Medulla oblongata (tissue), 1 donor: ENCODE results near the gene THOC5.
A peak's percentile ranks its signal among the peaks of the same experiment; 100 is the strongest.
"Not testable (repeated sequence)": the region's sequence is repeated elsewhere in the genome, so short reads cannot be mapped to it uniquely, and the experiment has no call there.

Experiments used
- DNase-seq: peaks from one replicate; pipeline ENCODE4 v3.0.0-alpha.2; 2015; ENCODE audit errors: extremely low spot score

THOC5 gene

DNA sequence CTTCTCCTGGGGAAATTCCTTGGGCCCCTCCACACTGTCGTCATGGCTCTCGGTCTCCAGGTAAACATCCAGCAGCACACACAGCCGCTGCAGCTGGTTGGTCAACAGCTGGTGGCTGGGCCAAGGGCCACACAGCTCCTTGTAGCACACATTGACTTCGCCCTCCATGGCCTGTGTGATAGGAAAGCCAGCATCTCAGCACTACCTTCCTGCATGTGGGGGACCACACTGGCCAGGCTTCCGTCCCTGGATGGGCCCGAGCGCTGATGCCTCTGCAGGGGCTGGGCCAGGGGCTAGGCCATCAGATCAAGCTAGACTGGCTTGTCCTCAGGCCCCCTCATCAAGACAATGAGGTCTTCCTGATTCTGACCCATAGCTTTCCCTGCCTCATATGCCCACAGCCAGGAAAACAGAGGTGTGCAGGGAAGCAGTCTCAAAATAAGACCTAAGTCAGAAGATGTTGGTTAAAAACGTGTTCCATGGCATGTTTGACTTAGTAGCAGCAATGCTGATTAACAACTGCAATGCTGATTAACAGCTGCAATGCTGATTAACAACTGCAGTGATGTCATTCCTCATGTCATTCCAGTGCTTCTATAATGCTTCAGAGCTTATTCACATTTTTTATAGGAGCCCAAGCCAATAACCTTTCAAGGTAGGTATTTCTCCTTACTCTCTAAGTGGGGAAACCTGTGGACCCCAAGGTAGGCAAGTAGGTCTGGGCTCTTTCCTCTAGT, 42.3 kb downstream of the THOC5 start:
- DNase-seq = no peak

DNA sequence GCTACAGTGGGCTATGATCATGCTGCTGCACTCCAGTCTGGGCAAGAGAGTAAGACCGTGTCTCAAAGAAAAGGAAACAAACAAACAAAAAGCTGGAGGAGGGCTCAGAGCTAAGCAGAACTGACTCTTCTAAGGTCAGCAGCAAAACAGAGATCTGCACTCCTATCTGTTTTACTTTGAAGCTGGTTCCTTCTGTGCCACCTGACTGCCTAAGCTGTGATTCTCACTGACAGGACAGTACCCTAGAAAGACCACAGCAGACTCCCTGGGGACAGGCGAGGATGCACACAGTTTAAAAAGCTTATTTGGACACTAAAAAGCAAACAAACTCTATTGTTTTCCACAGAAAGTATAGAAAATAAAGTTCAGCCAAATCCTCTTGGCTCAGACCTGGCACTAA, 43.0 kb downstream of the THOC5 start:
- DNase-seq = no peak

DNA sequence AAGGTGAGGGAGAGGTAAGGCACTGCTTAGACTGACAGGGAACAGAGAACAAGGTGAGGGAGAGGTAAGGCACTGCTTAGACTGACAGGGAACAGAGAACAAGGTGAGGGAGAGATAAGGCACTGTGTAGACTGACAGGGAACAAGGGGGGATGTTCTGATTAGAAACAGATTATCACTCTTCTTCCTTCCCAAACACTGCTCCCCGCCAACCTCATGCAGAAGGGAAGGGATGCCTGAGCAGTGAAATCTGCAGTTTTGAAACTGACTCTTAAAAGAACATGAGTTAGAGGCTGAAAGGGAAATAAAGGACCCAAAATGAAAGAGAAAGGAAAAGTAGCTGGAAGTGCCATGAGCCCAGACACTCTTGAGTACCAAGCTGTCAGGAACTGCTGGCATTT, 43.7 kb downstream of the THOC5 start:
- no peak for DNase-seq

DNA sequence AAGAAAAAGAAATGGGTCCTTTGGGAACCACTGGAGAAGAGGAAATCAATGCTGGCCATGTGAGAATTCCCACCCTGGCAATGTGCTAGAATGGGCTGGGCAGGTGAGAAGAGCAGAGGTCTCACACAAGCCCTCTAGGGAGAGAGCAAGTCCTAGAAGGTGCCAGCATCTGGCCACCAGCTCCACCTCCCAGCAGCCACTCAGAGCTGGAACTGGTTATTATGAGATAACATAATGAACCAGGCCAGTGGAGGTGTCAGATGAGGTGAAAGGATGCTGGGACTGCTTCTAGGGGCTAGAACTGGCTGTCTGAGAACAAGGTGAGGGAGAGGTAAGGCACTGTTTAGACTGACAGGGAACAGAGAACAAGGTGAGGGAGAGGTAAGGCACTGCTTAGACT, 44.3 kb downstream of the THOC5 start:
- no peak for DNase-seq

DNA sequence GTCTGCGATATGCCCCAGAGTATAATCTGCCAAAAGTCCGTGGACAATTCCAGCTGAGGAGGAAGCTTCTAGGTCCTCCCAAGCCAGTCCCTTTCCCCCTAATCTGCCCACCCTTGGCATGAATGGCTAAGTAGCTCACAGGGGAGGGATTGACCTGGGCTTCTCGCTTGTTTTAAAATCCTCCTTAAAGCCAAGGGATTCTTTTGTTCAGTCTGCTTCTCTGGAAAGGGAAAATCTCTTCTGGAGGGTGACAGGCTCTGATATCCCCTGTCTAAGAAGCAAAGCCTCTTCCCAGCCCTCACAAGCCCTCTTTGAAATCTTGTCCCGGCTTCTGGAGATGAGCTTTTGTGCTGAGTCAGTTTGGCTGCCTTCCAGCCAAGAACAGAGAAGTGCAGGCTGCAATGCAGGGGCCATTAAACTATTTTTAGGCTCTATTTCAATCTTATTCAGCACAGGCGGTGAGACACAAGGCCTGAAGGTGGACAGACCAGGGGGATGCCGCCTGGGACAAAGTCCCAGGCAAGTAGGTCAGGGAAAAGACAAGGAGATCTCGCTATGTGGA, 49.7 kb downstream of the THOC5 start:
- DNase-seq = peak; percentile 77

DNA sequence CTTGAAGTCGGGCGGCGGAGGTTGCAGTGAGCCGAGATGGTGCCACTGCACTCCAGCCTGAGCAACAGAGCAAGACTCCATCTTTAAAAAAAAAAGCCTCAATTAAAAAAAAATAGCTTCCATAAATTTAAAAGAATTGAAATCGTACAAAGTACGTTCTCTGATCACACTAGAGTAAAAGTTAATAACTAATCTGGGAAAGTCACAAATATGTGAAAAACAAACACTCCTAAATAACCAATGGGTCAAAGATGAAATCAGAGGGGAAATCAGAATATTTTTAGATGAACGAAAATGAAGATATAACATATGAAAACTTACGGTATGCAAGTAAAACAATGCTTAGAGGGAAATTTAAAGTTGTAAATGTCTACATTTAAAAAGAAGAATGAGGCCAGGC, 53.7 kb downstream of the THOC5 start:
- no peak for DNase-seq

DNA sequence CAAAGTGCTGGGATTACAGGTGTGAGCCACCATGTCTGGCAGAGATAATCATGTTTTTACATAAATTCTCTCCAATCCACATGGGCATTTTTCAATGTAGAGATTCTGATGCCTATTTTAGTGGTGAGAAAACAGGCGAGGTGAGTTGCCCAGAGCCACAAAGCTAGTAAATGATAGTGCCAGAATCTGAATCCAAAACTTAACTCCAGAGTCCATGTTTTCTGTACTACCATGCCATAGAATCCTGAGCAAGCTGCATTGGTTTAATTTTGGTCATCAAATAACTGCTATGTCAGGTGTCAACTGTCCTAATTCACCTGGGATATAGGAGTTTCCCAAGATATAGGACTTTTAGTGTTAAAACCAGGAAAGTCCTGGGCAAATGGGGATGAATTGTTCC, 59.9 kb downstream of the THOC5 start:
- DNase-seq = no peak

DNA sequence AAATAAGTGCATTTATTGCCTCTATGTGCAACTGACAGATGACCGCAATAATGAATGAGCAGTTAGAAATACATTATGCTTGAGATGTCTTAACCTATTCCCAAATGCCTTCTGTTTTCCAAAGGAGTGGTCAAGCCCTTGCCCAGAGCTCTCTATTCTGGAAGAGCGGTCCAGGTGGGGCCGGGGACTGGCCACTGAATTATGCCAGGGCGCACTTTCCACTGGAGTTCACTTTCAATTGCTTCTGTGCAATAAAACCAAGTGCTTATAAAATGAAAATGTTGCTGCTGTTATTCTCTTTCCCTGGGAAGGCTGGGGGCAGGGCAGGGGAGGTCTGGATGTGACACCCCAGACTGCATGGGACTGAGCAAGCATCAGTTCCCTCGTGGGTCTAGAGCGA, 62.5 kb downstream of the THOC5 start:
- no peak for DNase-seq

DNA sequence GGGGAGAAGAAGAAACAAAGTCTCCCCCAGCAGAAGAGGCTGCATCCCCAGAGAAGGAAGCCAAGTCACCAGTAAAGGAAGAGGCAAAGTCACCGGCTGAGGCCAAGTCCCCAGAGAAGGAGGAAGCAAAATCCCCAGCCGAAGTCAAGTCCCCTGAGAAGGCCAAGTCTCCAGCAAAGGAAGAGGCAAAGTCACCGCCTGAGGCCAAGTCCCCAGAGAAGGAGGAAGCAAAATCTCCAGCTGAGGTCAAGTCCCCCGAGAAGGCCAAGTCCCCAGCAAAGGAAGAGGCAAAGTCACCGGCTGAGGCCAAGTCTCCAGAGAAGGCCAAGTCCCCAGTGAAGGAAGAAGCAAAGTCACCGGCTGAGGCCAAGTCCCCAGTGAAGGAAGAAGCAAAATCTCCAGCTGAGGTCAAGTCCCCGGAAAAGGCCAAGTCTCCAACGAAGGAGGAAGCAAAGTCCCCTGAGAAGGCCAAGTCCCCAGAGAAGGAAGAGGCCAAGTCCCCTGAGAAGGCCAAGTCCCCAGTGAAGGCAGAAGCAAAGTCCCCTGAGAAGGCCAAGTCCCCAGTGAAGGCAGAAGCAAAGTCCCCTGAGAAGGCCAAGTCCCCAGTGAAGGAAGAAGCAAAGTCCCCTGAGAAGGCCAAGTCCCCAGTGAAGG, 64.3 kb downstream of the THOC5 start:
- not testable (repeated sequence) for DNase-seq

DNA sequence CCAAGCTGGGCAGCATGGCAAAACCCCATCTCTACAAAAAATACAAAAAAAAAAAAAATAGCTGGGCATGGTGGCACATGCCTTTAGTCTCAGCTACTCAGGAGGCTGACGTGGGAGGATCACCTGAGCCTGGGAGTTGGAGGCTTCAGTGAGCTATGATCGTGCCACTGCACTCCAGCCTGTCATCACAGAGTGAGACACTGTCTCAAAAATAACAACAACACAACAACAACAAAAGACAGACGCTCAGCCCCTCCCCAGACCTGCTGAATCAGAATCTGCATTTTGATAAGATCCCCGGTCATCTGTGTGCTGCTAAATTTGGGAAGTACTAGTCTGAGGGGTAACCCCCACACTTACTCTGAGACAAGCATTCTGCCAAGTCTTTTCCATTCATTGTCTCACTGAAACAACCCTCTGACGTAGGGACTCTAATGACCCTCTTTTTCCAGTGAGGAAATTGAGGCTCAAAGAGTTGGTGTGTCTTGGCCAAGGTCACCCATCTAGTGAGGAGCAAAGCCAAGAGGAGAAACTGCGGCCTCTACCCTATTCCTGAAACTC, 66.1 kb downstream of the THOC5 start:
- DNase-seq = no peak

DNA sequence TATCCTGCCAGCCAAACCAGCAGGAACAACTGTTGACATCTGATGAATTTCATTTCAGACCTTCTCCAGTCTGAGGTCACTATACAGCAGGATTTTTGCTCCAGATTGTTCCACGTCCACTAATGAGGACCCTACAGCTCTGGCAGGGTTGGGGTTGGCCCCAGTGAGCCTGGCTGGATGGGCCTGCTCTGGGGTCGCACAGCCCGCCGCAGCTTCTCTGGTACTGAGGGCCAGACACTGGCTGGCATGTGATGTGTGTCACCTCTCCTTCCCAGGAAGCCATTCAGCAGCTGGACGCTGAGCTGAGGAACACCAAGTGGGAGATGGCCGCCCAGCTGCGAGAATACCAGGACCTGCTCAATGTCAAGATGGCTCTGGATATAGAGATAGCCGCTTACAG, 68.1 kb downstream of the THOC5 start:
- DNase-seq = no peak

DNA sequence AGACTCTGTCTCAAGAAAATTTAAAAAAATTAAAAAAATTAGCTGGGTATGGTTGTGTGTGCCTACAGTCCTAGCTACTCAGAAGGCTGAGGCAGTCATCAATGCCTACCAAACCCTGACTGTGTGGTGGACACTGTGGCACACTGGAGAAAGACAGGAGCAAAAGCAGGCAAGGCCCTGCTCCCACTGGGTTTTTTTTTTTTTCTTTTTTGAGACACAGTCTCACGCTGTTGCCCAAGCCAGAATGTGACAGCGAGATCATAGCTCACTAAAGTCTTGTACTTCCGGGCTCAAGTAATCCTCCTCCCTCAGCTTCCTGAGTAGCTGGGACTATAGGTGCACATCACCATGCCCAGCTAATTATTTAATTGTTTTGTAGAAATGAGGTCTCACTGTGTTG, 68.9 kb downstream of the THOC5 start:
- no peak for DNase-seq

DNA sequence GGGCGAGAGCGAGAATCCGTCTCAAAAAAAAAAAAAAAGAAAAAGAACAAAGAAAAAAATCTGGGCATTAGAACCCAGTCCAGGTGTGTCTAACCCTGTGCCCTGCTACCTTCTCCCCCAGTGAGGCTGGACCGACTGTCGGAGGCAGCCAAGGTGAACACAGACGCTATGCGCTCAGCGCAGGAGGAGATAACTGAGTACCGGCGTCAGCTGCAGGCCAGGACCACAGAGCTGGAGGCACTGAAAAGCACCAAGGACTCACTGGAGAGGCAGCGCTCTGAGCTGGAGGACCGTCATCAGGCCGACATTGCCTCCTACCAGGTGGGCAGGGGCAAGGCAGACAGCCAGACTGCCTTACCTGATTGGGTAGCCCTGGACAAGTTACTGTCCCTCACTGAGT, 70.3 kb downstream of the THOC5 start:
- no peak for DNase-seq

DNA sequence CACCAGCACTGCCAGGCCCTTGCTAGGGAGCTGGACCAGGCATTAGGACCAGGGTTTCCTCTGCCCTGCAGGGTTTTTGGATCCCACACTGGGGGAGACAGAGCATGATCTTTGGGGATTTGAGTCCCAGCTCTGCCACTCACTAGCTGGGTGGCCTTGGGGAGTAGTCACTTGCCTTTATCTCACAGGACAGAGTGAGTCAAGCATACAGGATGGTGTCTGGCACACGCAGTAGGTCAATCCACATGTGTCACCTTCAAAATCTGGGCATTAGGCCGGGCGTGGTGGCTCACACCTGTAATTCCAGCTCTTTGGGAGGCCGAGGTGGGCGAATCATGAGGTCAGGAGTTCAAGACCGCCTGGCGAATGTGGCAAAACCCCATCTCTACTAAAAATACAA, 70.8 kb downstream of the THOC5 start:
- no peak for DNase-seq

DNA sequence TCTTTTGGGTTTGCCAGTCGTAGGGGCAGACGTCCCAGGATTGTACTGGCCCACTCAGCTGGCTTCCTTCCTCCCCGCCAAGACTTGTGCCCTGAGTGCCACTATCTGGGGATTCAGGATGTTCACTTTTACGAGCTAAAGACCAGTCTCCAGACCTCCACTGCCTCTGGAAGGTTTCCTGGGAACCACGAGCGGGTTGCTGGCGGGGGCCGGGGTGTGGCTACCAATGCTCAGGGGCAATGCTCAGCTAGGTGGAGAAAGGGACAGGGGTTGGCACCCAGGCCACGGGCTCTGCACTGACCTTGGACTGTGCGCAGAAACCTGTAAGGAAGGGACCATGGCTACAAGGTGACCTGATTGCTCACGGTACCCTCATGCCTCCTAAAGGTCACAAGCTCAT, 71.3 kb downstream of the THOC5 start:
- DNase-seq = no peak

DNA sequence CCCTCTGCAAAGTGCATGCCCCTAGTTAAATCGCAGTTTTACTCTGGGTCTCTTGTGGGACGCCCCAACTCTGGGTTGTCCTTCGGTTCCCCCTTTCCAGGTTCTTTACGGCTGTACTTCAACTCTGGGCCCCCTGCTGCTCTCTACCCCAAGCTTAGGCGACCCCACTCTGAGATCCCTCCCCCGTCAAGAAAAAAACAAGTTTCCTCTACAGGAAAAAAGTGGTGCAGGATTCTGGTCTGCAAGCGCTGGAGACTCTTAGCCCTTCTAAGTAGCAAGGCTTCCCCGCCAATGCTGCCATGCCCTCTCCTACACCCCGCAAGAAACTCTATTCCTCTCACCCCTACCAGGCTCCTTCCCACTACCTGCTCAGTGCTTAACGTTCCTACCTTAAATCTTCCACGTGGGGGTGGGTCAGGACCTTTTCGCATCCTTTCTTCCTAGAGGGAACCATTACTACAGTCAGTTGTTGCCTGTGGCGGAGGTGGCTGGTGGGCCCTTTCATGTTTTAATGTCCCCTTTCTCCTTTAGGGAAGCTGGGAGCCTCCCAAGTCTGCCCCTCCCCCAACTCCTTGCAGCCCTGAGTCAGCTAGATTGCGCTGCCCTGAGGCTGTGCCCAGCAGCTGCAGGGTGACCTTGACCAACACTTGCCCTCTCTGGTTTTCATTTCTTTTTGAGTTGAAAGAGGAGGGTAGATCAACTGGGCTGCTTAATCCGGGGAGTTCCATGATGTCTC, 72.1 kb downstream of the THOC5 start:
- no peak for DNase-seq

DNA sequence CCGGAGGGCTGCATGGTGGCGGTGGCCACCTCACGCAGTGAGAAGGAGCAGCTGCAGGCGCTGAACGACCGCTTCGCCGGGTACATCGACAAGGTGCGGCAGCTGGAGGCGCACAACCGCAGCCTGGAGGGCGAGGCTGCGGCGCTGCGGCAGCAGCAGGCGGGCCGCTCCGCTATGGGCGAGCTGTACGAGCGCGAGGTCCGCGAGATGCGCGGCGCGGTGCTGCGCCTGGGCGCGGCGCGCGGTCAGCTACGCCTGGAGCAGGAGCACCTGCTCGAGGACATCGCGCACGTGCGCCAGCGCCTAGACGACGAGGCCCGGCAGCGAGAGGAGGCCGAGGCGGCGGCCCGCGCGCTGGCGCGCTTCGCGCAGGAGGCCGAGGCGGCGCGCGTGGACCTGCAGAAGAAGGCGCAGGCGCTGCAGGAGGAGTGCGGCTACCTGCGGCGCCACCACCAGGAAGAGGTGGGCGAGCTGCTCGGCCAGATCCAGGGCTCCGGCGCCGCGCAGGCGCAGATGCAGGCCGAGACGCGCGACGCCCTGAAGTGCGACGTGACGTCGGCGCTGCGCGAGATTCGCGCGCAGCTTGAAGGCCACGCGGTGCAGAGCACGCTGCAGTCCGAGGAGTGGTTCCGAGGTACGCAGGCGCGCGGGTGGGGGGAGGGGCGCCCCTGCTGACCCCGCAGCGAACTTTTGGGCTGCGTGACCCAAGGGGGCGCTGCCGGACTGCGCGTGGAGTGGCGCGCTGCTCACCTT, 72.9 kb downstream of the THOC5 start:
- no peak for DNase-seq

DNA sequence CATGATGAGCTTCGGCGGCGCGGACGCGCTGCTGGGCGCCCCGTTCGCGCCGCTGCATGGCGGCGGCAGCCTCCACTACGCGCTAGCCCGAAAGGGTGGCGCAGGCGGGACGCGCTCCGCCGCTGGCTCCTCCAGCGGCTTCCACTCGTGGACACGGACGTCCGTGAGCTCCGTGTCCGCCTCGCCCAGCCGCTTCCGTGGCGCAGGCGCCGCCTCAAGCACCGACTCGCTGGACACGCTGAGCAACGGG, 73.4 kb downstream of the THOC5 start:
- DNase-seq = no peak

DNA sequence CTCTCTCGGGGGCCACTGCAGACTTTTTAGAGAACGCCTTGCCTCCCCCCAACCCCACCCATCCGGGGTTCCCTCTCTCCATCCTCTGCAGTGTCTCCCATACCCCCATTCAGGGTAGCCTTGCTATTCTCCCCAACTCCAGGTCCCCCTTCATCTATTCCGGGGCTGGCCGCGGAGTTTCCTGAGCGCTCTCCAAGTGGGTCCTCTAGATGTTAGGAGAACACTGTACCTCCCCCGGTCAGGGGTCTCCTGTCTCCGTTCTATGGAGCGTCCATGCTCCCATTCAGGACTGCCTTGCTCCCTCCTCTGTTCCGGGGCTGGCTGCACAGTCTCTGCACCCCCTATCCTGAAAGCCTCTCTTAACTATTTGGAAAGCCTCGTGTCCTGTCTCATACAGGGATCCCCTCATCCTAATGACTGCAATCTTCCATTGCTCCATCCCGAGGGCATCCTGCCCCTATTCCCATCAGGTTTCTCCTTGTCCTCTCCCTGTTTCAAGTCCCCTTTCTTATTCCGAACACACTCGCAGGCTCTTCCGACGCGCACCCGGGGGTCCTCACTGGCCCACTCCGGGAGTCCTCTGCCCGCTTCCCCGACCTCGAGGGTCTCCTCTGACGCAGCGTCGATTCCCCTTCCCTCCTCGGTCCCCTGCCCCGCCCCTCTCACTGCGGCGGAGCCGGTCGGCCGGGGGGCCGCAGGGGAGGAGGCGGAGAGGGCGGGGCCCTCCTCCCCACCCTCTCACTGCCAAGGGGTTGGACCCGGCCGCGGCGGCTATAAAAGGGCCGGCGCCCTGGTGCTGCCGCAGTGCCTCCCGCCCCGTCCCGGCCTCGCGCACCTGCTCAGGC, 73.9 kb downstream of the THOC5 start, which contains the start of gene NEFH:
Gene NEFH, plus strand, starts transcription at position 802 of the 845 bp plus-strand sequence. CDS start 45 bp downstream, outside the sequence.
- DNase-seq = no peak

DNA sequence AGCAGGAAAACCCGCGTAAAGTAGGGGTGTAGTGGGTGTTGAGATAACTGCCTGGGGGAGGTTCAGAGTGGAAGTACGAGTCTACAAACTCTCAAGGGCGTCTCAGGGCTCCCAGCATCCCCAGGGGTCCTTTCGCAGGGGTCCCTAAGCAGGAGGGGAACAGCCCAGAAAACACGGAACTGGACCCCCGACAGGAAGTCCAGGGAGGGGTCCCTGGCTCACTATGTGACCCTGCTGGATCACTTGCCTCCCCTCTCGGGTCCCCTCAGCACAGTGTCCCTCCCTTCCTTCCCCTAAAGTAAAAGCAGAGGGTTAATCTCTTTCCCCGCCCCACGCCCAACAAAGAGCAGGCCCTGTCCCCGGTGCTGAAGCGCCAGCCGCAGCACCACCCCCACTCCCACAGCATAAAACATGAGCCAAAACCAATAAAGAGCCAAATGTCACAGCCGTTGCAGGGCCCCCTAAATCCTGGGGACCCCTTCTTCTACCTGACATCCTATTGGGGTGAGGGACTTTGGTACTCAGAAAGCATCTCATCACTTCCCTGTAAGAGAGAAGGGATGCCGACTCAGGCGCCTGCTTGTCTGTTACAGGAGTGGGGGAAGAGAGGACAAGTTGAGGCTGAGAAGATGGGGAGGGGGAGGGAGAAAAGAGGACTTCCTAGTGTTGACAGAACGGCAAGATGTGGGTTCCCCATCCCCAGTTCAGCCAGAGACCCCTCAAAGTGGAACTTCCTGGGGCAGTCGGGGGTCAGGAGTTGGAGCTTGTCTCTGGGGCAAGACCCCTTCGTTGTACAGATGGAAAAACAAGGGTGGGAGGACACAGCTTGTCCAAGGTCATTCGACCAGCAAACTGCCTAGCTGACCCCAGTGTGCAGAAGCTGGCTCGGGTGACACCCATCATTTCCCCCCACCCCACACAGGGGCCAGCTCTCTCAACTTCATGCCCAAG, 75.0 kb downstream of the THOC5 start:
- DNase-seq = no peak
